Activated naive CD4-positive, alpha-beta T cell treated with anti-CD3 and anti-CD28 coated beads, Interleukin-2, amount 50 U/mL, for 24 hours (primary cell): ENCODE results near the gene NRN1L.

Experiments
- H3K27ac Mint-ChIP-seq: one replicate; pipeline ENCODE4 v1.8.0; 2021; ENCODE audit warnings: mild to moderate bottlenecking, mixed read lengths
- H3K27me3 Mint-ChIP-seq: one replicate; pipeline ENCODE4 v1.8.0; 2021; ENCODE audit warnings: mixed read lengths
- H3K36me3 Mint-ChIP-seq: one replicate; pipeline ENCODE4 v1.8.0; 2021; ENCODE audit warnings: mixed read lengths
- H3K4me1 Mint-ChIP-seq: one replicate; pipeline ENCODE4 v1.8.0; 2021; ENCODE audit warnings: mixed read lengths
- H3K4me3 Mint-ChIP-seq: one replicate; pipeline ENCODE4 v1.8.0; 2021; ENCODE audit warnings: mild to moderate bottlenecking, mixed read lengths
- H3K9me3 Mint-ChIP-seq: one replicate; pipeline ENCODE4 v1.8.0; 2021; ENCODE audit warnings: mixed read lengths

Gene NRN1L

GRCh38 chr16:67915831-67916723 is 31.4 kb downstream of the NRN1L start:
- Mint-ChIP-seq H3K4me1 (peaks cover 38% of the 10 kb centered on the region), H3K9me3 (no peaks in the 10 kb centered on the region), H3K27ac (peak overlapping the region; percentile 13), H3K4me3 (no peak overlapping the region), H3K27me3 (no peaks in the 10 kb centered on the region), H3K36me3 (peaks cover 2% of the 10 kb centered on the region)

- Mint-ChIP-seq H3K27me3 (no peaks in the 10 kb centered on the region), H3K4me3 (peak overlapping the region; percentile 20), H3K9me3 (no peaks in the 10 kb centered on the region), H3K4me1 (peaks cover 46% of the 10 kb centered on the region), H3K36me3 (peaks cover 2% of the 10 kb centered on the region), H3K27ac (peak overlapping the region; percentile 52)
Observed at GRCh38 chr16:67917140-67917851, 32.6 kb downstream of the NRN1L start.

DNA sequence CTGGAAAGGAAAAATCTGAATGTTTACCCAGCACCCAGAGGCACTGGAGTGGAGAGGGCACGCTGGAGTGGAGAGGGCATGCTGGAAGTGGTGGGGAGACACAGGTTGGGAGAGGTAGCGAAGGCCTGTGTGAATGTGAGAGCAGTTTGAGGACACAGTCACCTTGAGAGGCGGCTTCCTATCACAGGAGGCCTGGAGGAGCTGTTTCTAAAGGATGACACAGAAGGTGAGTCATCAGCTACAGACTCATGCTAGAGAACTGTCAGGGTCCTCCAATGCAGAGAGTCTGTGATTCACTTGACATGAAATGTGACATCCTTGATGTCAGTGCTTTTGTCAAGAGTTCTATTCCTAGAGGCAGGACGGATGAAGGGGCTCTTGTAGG is 33.2 kb downstream of the NRN1L start:
- no peaks in the 10 kb centered on the region for H3K9me3 Mint-ChIP-seq
- H3K36me3 Mint-ChIP-seq: peaks cover 2% of the 10 kb centered on the region
- H3K4me1 Mint-ChIP-seq: peaks cover 48% of the 10 kb centered on the region
- peak overlapping the region; percentile 52 for H3K27ac Mint-ChIP-seq
- peak overlapping the region; percentile 20 for H3K4me3 Mint-ChIP-seq
- no peaks in the 10 kb centered on the region for H3K27me3 Mint-ChIP-seq

GRCh38 chr16:67919622-67920221 is 35.0 kb downstream of the NRN1L start:
- Mint-ChIP-seq H3K36me3 (peaks cover 2% of the 10 kb centered on the region), H3K4me3 (no peak overlapping the region), H3K27ac (peak overlapping the region; percentile 82), H3K27me3 (no peaks in the 10 kb centered on the region), H3K4me1 (peaks cover 44% of the 10 kb centered on the region), H3K9me3 (no peaks in the 10 kb centered on the region)

GRCh38 chr16:67922221-67922620 is 37.5 kb downstream of the NRN1L start:
- peak overlapping the region; percentile 55 for H3K27ac Mint-ChIP-seq
- H3K36me3 Mint-ChIP-seq: no peaks in the 10 kb centered on the region
- H3K4me1 Mint-ChIP-seq: peaks cover 22% of the 10 kb centered on the region
- H3K4me3 Mint-ChIP-seq: no peak overlapping the region
- H3K9me3 Mint-ChIP-seq: no peaks in the 10 kb centered on the region
- H3K27me3 Mint-ChIP-seq: no peaks in the 10 kb centered on the region

DNA sequence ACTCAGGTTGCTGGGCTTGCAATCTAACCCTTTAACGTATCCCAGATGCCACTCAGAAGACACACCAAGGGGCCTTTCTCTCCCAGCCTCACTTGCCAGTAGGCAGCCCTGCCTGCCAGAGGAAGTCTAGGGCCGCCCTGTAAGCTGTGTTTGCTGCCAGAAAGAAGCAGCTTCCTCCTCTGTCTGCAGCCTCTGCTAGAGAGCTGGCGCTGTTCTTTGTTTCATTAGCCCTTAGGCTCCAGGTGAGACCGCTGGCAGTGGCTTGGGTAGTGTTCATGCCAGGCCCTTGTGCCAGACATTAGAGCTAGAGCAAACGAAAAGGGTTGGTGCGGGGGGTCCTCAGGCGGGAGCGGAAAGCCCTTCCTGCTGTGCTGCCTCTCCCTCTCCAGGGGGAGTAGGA is 38.1 kb downstream of the NRN1L start:
- peaks cover 17% of the 10 kb centered on the region for H3K4me1 Mint-ChIP-seq
- H3K27me3 Mint-ChIP-seq: no peaks in the 10 kb centered on the region
- no peaks in the 10 kb centered on the region for H3K36me3 Mint-ChIP-seq
- peak overlapping the region; percentile 68 for H3K27ac Mint-ChIP-seq
- no peak overlapping the region for H3K4me3 Mint-ChIP-seq
- H3K9me3 Mint-ChIP-seq: no peaks in the 10 kb centered on the region

GRCh38 chr16:67923414-67924116 is 38.9 kb downstream of the NRN1L start:
- Mint-ChIP-seq H3K36me3 (no peaks in the 10 kb centered on the region), H3K4me1 (peaks cover 18% of the 10 kb centered on the region), H3K27me3 (no peaks in the 10 kb centered on the region), H3K9me3 (no peaks in the 10 kb centered on the region), H3K27ac (no peak overlapping the region), H3K4me3 (no peak overlapping the region)

- peaks cover 19% of the 10 kb centered on the region for H3K4me1 Mint-ChIP-seq
- H3K9me3 Mint-ChIP-seq: no peaks in the 10 kb centered on the region
- no peak overlapping the region for H3K4me3 Mint-ChIP-seq
- no peaks in the 10 kb centered on the region for H3K36me3 Mint-ChIP-seq
- H3K27ac Mint-ChIP-seq: peak overlapping the region; percentile 62
- H3K27me3 Mint-ChIP-seq: no peaks in the 10 kb centered on the region
Observed at GRCh38 chr16:67924140-67924906, 39.6 kb downstream of the NRN1L start.

GRCh38 chr16:67926181-67926750 is 41.6 kb downstream of the NRN1L start:
- Mint-ChIP-seq H3K27me3 (no peaks in the 10 kb centered on the region), H3K4me3 (no peak overlapping the region), H3K4me1 (peaks cover 19% of the 10 kb centered on the region), H3K27ac (peak overlapping the region; percentile 51), H3K36me3 (no peaks in the 10 kb centered on the region), H3K9me3 (no peaks in the 10 kb centered on the region)

DNA sequence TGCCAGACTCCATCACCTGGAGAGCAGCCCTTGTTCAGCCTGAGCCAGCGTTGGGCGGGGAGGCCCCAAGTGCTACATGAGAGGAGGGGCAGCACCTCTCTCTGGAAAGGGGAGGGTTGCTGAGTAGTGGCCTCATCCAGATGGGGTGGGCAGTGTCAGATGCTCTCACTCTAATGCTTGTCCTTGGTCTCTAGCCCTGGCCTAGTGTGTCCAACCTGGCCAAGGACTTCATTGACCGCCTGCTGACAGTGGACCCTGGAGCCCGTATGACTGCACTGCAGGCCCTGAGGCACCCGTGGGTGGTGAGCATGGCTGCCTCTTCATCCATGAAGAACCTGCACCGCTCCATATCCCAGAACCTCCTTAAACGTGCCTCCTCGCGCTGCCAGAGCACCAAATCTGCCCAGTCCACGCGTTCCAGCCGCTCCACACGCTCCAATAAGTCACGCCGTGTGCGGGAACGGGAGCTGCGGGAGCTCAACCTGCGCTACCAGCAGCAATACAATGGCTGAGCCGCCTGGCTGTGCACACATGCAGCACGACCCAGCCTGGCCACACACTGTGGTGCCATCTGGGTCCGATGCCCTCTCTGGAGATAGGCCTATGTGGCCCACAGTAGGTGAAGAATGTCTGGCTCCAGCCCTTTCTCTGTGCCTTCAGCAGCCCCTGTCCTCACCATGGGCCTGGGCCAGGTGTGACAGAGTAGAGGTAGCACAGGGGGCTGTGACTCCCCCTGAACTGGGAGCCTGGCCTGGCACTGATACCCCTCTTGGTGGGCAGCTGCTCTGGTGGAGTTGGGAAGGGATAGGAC is 42.7 kb downstream of the NRN1L start:
- Mint-ChIP-seq H3K9me3 (no peaks in the 10 kb centered on the region), H3K4me1 (peaks cover 11% of the 10 kb centered on the region), H3K4me3 (no peak overlapping the region), H3K36me3 (no peaks in the 10 kb centered on the region), H3K27me3 (no peaks in the 10 kb centered on the region), H3K27ac (no peak overlapping the region)

GRCh38 chr16:67928147-67928546 is 43.5 kb downstream of the NRN1L start:
- H3K9me3 Mint-ChIP-seq: no peaks in the 10 kb centered on the region
- H3K27me3 Mint-ChIP-seq: no peaks in the 10 kb centered on the region
- H3K36me3 Mint-ChIP-seq: no peaks in the 10 kb centered on the region
- H3K4me1 Mint-ChIP-seq: peaks cover 9% of the 10 kb centered on the region
- no peak overlapping the region for H3K4me3 Mint-ChIP-seq
- no peak overlapping the region for H3K27ac Mint-ChIP-seq

- no peaks in the 10 kb centered on the region for H3K27me3 Mint-ChIP-seq
- H3K4me1 Mint-ChIP-seq: peaks cover 9% of the 10 kb centered on the region
- no peak overlapping the region for H3K27ac Mint-ChIP-seq
- H3K9me3 Mint-ChIP-seq: no peaks in the 10 kb centered on the region
- no peak overlapping the region for H3K4me3 Mint-ChIP-seq
- peaks cover 1% of the 10 kb centered on the region for H3K36me3 Mint-ChIP-seq
Observed at GRCh38 chr16:67928561-67929364, 44.1 kb downstream of the NRN1L start.

GRCh38 chr16:67930191-67930590 is 45.5 kb downstream of the NRN1L start:
- H3K9me3 Mint-ChIP-seq: no peaks in the 10 kb centered on the region
- H3K4me3 Mint-ChIP-seq: no peak overlapping the region
- no peak overlapping the region for H3K27ac Mint-ChIP-seq
- peaks cover 22% of the 10 kb centered on the region for H3K4me1 Mint-ChIP-seq
- no peaks in the 10 kb centered on the region for H3K27me3 Mint-ChIP-seq
- peaks cover 4% of the 10 kb centered on the region for H3K36me3 Mint-ChIP-seq
